Gastroesophageal sphincter (tissue), 4 donors: ENCODE measurements around the gene MYO1H. TPM values are rescaled to one million over a fixed set of nuclear protein-coding genes. Genes with fewer than 3 reads are reported as not detected.
"Not testable (repeated sequence)": the region's sequence is repeated elsewhere in the genome, so short reads cannot be mapped to it uniquely, and the experiment has no call there.

Experiments
- ATAC-seq: fragments of 150-250 bp; one replicate; pipeline ENCODE4 v1.9.1; 2016; ENCODE audit warnings: mild to moderate bottlenecking, moderate library complexity
- H3K27ac ChIP-seq, 4 donors: fragments of 200-600 bp; sonication (generic) in 3 of 4; 1 replicate in 3 of 4; 2 replicates in 1 of 4; pipeline ENCODE4 v1.5.1; 2016 to 2019
- H3K27me3 ChIP-seq: fragments of 200-600 bp; sonication (generic); one replicate; pipeline ENCODE4 v1.5.1; 2019
- H3K36me3 ChIP-seq, 2 donors: fragments of 200-600 bp; sonication (generic); one replicate each; pipeline ENCODE4 v1.5.1; 2019; ENCODE audit warnings: control low read depth in 1 of 2
- H3K4me1 ChIP-seq, 3 donors: fragments of 200-600 bp; sonication (generic); 1 replicate in 2 of 3; 2 replicates in 1 of 3; pipeline ENCODE4 v1.5.1; 2016 to 2019; ENCODE audit warnings: control low read depth in 2 of 3
- H3K4me3 ChIP-seq, 2 donors: fragments of 200-600 bp; sonication (generic); one replicate each; pipeline ENCODE4 v1.5.1; 2019; ENCODE audit warnings: mild to moderate bottlenecking in 1 of 2, moderate library complexity in 1 of 2
- H3K9me3 ChIP-seq, 3 donors: fragments of 200-600 bp; sonication (generic); one replicate each; pipeline ENCODE4 v1.5.1; 2017 to 2019; ENCODE audit warnings: control low read depth in 2 of 3
- CTCF ChIP-seq, 4 experiments: fragments of 200-600 bp in 2 of 4; fragments of 450-650 bp in 2 of 4; sonication (generic) in 1 of 4; IDR thresholded peaks; one replicate each; pipeline ENCODE4 v1.5.1; 2017 to 2019; ENCODE audit warnings: antibody characterized with exemption in 4 of 4, mild to moderate bottlenecking in 2 of 4, moderate library complexity in 2 of 4
- EP300 ChIP-seq: sonication (generic); formaldehyde crosslinking; IDR thresholded peaks from one replicate; pipeline ENCODE4 v1.6.1; 2017; ENCODE audit warnings: antibody characterized with exemption, mild to moderate bottlenecking
- POLR2A ChIP-seq, 2 donors: fragments of 450-650 bp; IDR thresholded peaks; one replicate each; pipeline ENCODE4 v1.6.1; 2017; ENCODE audit warnings: antibody characterized with exemption in 2 of 2, mild to moderate bottlenecking in 2 of 2, moderate library complexity in 1 of 2
- POLR2AphosphoS5 ChIP-seq: sonication (generic); formaldehyde crosslinking; IDR thresholded peaks from one replicate; pipeline ENCODE4 v1.6.1; 2017; ENCODE audit warnings: antibody characterized with exemption
- WGBS, 2 donors: methylation state at CpG; one replicate each; pipeline ENCODE4 v1.1.5; 2018; ENCODE audit warnings: low coverage in 1 of 2; 5-methylcytosine and 5-hydroxymethylcytosine counted together
- total RNA-seq, 4 donors: library from RNA; depleted of rRNA; stranded (reverse); fragments of >200 nt; gene quantifications; one replicate each; pipeline ENCODE4 v1.1.0, GENCODE V29; 2016

MYO1H gene
- total RNA-seq, 4 donors from 2014 or later, result not detected

GRCh38 chr12:109394891-109395290 lies 47.2 kb downstream of the MYO1H start:
- TF ChIP-seq CTCF (IDR thresholded peaks at IDR 0.05), result no peak
- TF ChIP-seq POLR2A (IDR thresholded peaks at IDR 0.05), result no peak
- no peak for TF ChIP-seq POLR2AphosphoS5
- TF ChIP-seq EP300, result no peak
- H3K9me3 ChIP-seq, result no peaks in the 10 kb centered on the region
- peaks cover 4% of the 10 kb centered on the region for H3K27me3 ChIP-seq
- 76 to 84% methylated on average over 4 to 5 of the region's 5 CpGs for WGBS, 2 donors
- no peak for ATAC-seq
- H3K4me3 ChIP-seq, result no peak overlapping the region
- H3K36me3 ChIP-seq, result no peaks in the 10 kb centered on the region
- no peaks in the 10 kb centered on the region for H3K4me1 ChIP-seq
- H3K27ac ChIP-seq, result no peak overlapping the region

- H3K4me1 ChIP-seq, H3K9me3 ChIP-seq, ATAC-seq, H3K4me3 ChIP-seq, H3K27me3 ChIP-seq, H3K27ac ChIP-seq, H3K36me3 ChIP-seq: not testable (repeated sequence)
- WGBS, 2 donors, result 100% methylated on average over 2 of the region's 2 CpGs
Measured at GRCh38 chr12:109404841-109405240, 57.1 kb downstream of the MYO1H start.

DNA sequence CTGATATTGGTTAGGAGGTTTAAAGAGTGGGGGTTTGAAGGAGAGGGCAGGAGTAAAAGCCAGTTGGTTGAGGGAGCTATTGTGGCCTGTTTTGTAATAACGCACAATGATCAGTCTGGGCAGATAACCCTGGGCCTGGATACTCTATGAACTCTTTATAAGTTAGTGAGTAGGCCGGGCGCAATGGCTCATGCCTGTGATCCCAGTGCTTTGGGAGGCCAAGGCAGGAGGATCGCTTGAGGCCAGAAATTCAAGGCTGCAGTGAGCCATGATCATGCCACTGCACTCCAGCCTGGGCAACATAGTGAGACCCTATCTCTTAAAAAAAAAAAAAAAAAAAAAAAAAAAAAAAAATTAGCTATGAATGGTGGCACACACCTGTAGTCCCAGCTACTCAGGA lies 58.4 kb downstream of the MYO1H start:
- H3K27me3 ChIP-seq, H3K4me3 ChIP-seq, H3K9me3 ChIP-seq, H3K27ac ChIP-seq, H3K4me1 ChIP-seq, H3K36me3 ChIP-seq, ATAC-seq: not testable (repeated sequence)
- 78% methylated on average over 1 of the region's 4 CpGs; no CpG with 5 or more reads in 1 of the 2 donors for WGBS, 2 donors

DNA sequence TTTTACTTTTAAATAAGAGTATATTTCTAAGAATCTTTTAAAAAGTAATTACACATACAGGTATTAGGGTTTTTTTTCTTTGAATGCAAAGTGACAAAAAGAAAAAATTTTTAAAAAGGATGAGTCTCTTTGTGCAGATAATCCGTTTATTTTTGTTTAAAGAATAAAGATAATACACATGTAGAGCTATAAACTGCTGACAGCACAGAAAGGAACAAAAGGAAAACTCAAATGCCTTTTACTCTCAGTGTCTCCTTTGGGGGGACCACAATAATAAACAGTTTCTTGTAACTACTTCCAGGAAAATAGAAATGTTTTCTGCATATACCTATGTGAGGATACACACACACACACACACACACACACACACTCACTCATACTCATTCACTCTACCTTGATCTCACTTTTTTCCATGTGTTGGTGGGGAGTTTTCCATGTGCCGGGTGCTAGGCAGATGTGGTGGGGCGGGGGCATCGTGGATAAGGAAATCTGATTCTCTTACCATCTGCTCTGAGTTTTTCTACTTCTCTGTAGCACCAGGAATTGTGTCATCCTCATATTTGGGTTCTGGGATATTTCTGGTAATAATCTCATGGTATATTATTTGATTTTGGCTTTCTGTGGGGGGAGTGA lies 71.3 kb downstream of the MYO1H start:
- no peak for ATAC-seq
- no peak overlapping the region for H3K27ac ChIP-seq
- peaks cover 22% of the 10 kb centered on the region for H3K27me3 ChIP-seq
- 55 to 56% methylated on average over 3 to 4 of the region's 4 CpGs for WGBS, 2 donors
- no peaks in the 10 kb centered on the region for H3K4me1 ChIP-seq
- no peaks in the 10 kb centered on the region for H3K36me3 ChIP-seq
- no peak overlapping the region for H3K4me3 ChIP-seq
- no peaks in the 10 kb centered on the region for H3K9me3 ChIP-seq
- TF ChIP-seq CTCF (IDR thresholded peaks at IDR 0.05) (no peak), POLR2A (IDR thresholded peaks at IDR 0.05) (no peak), EP300 (no peak), POLR2AphosphoS5 (no peak)

DNA sequence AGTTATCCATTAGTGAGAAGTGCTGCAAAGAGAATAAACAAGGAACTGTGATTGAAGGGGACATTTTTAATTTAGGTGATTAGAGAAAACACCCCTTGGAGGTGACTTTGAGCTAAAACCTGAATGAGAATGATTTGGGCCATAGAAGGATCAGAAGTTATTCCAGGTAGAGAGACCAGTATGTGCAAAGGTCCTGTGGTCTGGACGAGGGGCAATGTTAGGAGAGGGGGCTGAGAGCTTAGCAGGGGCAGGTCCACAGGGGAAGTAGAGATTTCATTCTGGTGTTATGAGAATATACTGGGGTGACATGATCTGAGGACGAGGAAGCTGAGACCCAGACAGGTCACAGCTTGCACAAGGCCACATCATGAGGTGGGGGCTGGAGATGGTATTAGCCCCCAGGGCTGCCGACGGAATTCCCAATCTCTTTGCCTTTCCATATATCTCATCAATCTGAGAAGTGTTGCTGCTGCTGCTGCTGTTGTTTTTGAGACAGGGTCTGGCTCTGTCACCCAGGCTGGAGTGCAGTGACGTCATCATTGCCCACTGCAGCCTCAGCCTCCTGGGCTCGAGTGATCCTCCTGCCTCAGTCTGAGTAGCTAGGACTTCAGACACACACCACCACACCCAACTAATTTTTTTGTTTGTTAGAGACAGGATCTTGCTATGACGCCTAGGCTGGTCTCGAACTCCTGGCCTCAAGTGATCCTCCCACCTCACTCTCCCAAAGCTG lies 73.8 kb downstream of the MYO1H start:
- H3K9me3 ChIP-seq, result no peaks in the 10 kb centered on the region
- no peak for TF ChIP-seq EP300
- TF ChIP-seq POLR2A (IDR thresholded peaks at IDR 0.05), result no peak
- TF ChIP-seq CTCF (IDR thresholded peaks at IDR 0.05), result no peak
- no peak for TF ChIP-seq POLR2AphosphoS5
- H3K27ac ChIP-seq, result no peak overlapping the region
- no peaks in the 10 kb centered on the region for H3K36me3 ChIP-seq
- H3K4me3 ChIP-seq, result no peak overlapping the region
- no peak for ATAC-seq
- H3K27me3 ChIP-seq, result peaks cover 22% of the 10 kb centered on the region
- H3K4me1 ChIP-seq, result no peaks in the 10 kb centered on the region
- WGBS, 2 donors, result 53 to 84% methylated on average over 4 to 6 of the region's 8 CpGs

- no peak for ATAC-seq
- H3K27ac ChIP-seq, result no peak overlapping the region
- no peaks in the 10 kb centered on the region for H3K36me3 ChIP-seq
- peaks cover 22% of the 10 kb centered on the region for H3K27me3 ChIP-seq
- no peaks in the 10 kb centered on the region for H3K4me1 ChIP-seq
- no peak overlapping the region for H3K4me3 ChIP-seq
- 17% methylated on average over 2 of the region's 10 CpGs; no CpG with 5 or more reads in 1 of the 2 donors for WGBS, 2 donors
- TF ChIP-seq EP300, result no peak
- TF ChIP-seq POLR2A (IDR thresholded peaks at IDR 0.05), result no peak
- TF ChIP-seq POLR2AphosphoS5, result no peak
- no peak for TF ChIP-seq CTCF (IDR thresholded peaks at IDR 0.05)
- no peaks in the 10 kb centered on the region for H3K9me3 ChIP-seq
Measured at GRCh38 chr12:109422251-109422650, 74.6 kb downstream of the MYO1H start.
